ENCODE data around the gene IFNLR1. TPM values are rescaled to one million over a fixed set of nuclear protein-coding genes. Genes with fewer than 3 reads are reported as not detected.

IFNLR1 gene
- total and polyA plus RNA-seq, 2 of the 8 experiments (the other 6 are each of a cell fraction or from before 2014, with no cell fraction given), result 6.8 to 10.1 TPM

DNA sequence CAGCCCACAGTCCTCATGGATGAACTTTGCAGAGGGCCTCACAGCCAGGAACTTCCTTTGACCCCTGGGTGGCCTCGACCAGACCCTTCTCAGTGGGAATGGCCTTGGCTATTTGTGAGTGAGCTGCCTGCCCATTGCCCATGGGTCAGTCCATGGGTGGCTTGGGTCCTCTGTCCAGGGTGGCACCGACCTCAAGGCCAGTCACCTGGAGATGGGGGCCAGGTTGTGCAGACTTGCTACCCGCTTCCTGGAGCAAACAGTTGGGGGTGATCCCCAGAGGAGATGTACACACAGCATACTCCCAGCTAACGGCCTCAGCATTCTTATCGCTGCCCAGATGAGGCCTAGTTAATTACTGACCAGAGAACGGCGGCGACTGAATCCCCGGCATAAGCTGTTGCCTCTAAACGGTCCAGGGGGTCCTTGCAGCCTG lies 23.1 kb upstream of the IFNLR1 start:
- no peak overlapping the region for H2BK20ac ChIP-seq (ENCODE audit: low read length)
- no peaks in the 10 kb centered on the region for H3K79me1 ChIP-seq (ENCODE audit: low read depth, low read length)
- no peak for DNase-seq (ENCODE audit: low read depth in 1 of 2, low spot score in 2 of 2)
- H2AK5ac ChIP-seq (ENCODE audit: low read depth, low read length), result no peak overlapping the region
- CTCF ChIA-PET (ENCODE audit: partially characterized antibody), result interaction anchor here (1.0 to 3.7 kb wide), 7 partner anchors 10 to 183 kb away, joined by 3 to 37 read pairs (median 7); no protein-coding TSS in a partner anchor
- H2BK15ac ChIP-seq (ENCODE audit: low read length), result no peak overlapping the region
- no peak overlapping the region for H3K4me2 ChIP-seq (ENCODE audit: insufficient read depth in 1 of 2, low read depth in 2 of 2, low read length in 2 of 2)
- H3K23me2 ChIP-seq (ENCODE audit: low read depth, low read length), result peaks cover 6% of the 10 kb centered on the region; the same call in 1 of the 2 replicates
- no peaks in the 10 kb centered on the region for H3K79me2 ChIP-seq (ENCODE audit: control insufficient read depth in 1 of 2, insufficient read depth in 2 of 2, low read length in 2 of 2)
- 93% methylated on average over 10 of the region's 10 CpGs; no CpG with 5 or more reads in 1 of the 2 experiments for WGBS, 2 experiments (ENCODE audit: extremely low coverage in 1 of 2, insufficient coverage in 1 of 2, insufficient read length in 1 of 2, insufficient replicate concordance in 2 of 2, low coverage in 1 of 2, low lambda C conversion rate in 2 of 2, missing lambda C conversion rate in 1 of 2)
- H4K8ac ChIP-seq (ENCODE audit: extremely low read depth, insufficient read depth, low read length), result no peak overlapping the region
- H3K4me3 ChIP-seq (ENCODE audit: extremely low read depth in 1 of 4, insufficient read depth in 2 of 4, low read depth in 3 of 4, low read length in 4 of 4), result no peak overlapping the region
- peaks cover 0 to 4% (median 0%) of the 10 kb centered on the region in 4 experiments; a peak in 1 of 7 replicates for H3K4me1 ChIP-seq (replicated peaks in 1 of 4; ENCODE audit: control insufficient read depth in 3 of 4, insufficient read depth in 4 of 4, low read length in 3 of 4)
- H2BK5ac ChIP-seq (ENCODE audit: low read depth, low read length), result no peak overlapping the region
- H3K27me3 ChIP-seq (replicated peaks in 1 of 4; ENCODE audit: control insufficient read depth in 3 of 4, extremely low read depth in 1 of 4, insufficient read depth in 3 of 4, low read length in 3 of 4), result no peaks in the 10 kb centered on the region
- TF ChIP-seq NANOG (IDR thresholded peaks at IDR 0.05; ENCODE audit: insufficient read depth, low read depth, low read length, poor library complexity, severe bottlenecking) (no peak), SIN3A (conservative IDR thresholded peaks at IDR 0.05 in 1 of 2, IDR thresholded peaks at IDR 0.05 in 1 of 2; ENCODE audit: low read depth in 1 of 2, low read length in 2 of 2) (no peak), CTBP2 (IDR thresholded peaks at IDR 0.05; ENCODE audit: borderline replicate concordance, insufficient read depth, insufficient read length, low read length) (no peak), RNF2 (IDR thresholded peaks at IDR 0.05; ENCODE audit: borderline replicate concordance, low read depth, low read length, missing control alignments, poor library complexity, severe bottlenecking) (no peak), POLR2AphosphoS5 (IDR thresholded peaks at IDR 0.05; ENCODE audit: low read depth, low read length) (no peak), EP300 (IDR thresholded peaks at IDR 0.05; ENCODE audit: borderline replicate concordance in 1 of 2, low read depth in 2 of 2, low read length in 2 of 2) (no peak)
- H4K20me1 ChIP-seq (replicated peaks in 1 of 2; ENCODE audit: control insufficient read depth in 1 of 2, insufficient read depth in 2 of 2, low read length in 2 of 2), result peaks cover 0 to 2% of the 10 kb centered on the region in 2 experiments
- no peak overlapping the region for H2BK120ac ChIP-seq (replicated peaks; ENCODE audit: low read depth, low read length)
- H3K14ac ChIP-seq (ENCODE audit: insufficient read length), result no peak overlapping the region
- H3K18ac ChIP-seq (ENCODE audit: extremely low read depth, low read length), result peak overlapping the region; percentile 32; the same call in 1 of the 2 replicates
- H3K56ac ChIP-seq (replicated peaks; ENCODE audit: insufficient read length, low read depth, low read length), result no peak overlapping the region
- no peak overlapping the region for H4K5ac ChIP-seq (ENCODE audit: insufficient read length, low read depth, low read length)
- H3K9ac ChIP-seq (replicated peaks in 1 of 4; ENCODE audit: extremely low read depth in 1 of 4, low read depth in 3 of 4, low read length in 3 of 4), result peak overlapping the region in 1 of 4 experiments; percentile 30; a peak in 2 of 7 replicates
- no peaks in the 10 kb centered on the region for H3K36me3 ChIP-seq (ENCODE audit: control insufficient read depth in 2 of 4, insufficient read depth in 4 of 4, low read length in 3 of 4)
- H2BK12ac ChIP-seq (ENCODE audit: low read depth, low read length), result no peak overlapping the region
- FAIRE-seq, result no peak
- no peak overlapping the region for H3K23ac ChIP-seq (ENCODE audit: insufficient read length)
- no peak overlapping the region for H3K27ac ChIP-seq (ENCODE audit: low read depth, low read length)
- H2AFZ ChIP-seq (ENCODE audit: low read length), result no peak overlapping the region
- peaks cover 0 to 5% of the 10 kb centered on the region in 2 experiments; a peak in 2 of 4 replicates for H3K9me3 ChIP-seq (ENCODE audit: insufficient read depth in 2 of 2, low read depth in 1 of 2, low read length in 1 of 2)
- no peak overlapping the region for H3K4ac ChIP-seq (replicated peaks; ENCODE audit: insufficient read length, low read depth, low read length)
- POLR2A ChIA-PET (ENCODE audit: partially characterized antibody), result interaction anchor here (0.6 to 0.9 kb wide), 2 partner anchors 90 to 96 kb away, joined by 3 read pairs; no protein-coding TSS in a partner anchor
- no peak overlapping the region for H4K91ac ChIP-seq (replicated peaks; ENCODE audit: insufficient read length, low read length)

Measured in H1 (cell line).